ENCODE results near the gene TBC1D22B. TPM values are rescaled to one million over a fixed set of nuclear protein-coding genes. Genes with fewer than 3 reads are reported as not detected.

The TBC1D22B gene
- total and polyA plus RNA-seq, 9 of the 15 experiments (the other 6 are each of a cell fraction or from before 2014, with no cell fraction given) = 4.8 to 24.2 (median 13.5) TPM

GRCh38 chr6:37302086-37302686 lies 44.6 kb downstream of the TBC1D22B start (continued):
- TF ChIP-seq NONO (IDR thresholded peaks at IDR 0.05; ENCODE audit: low read depth in 2 of 2, low read length in 1 of 2) (peak in 1 of 2 experiments; percentile 95; a peak in 2 of 4 replicates), SAFB2 (IDR thresholded peaks at IDR 0.05; ENCODE audit: borderline replicate concordance, low read depth, low read length, severe bottlenecking) (no peak), ATF1 (CRISPR knock-in tag; IDR thresholded peaks at IDR 0.05) (no peak), ATF1 (tag; IDR thresholded peaks at IDR 0.05) (peak; percentile 74), PHF21A (IDR thresholded peaks at IDR 0.05; ENCODE audit: borderline replicate concordance, low read depth) (no peak), POLR2AphosphoS5 (IDR thresholded peaks at IDR 0.05; ENCODE audit: control insufficient read depth, insufficient read depth, low read depth, low read length) (peak; percentile 100), ZNF212 (CRISPR knock-in tag; IDR thresholded peaks at IDR 0.05) (no peak), ZFP36 (IDR thresholded peaks at IDR 0.05; ENCODE audit: low read depth, low read length, partially characterized antibody) (peak; percentile 35), ZNF140 (CRISPR knock-in tag; IDR thresholded peaks at IDR 0.05) (no peak), ZNF184 (CRISPR knock-in tag; IDR thresholded peaks at IDR 0.05) (no peak), ELF4 (CRISPR knock-in tag; IDR thresholded peaks at IDR 0.05) (peak; percentile 99), ZNF280A (IDR thresholded peaks at IDR 0.05; ENCODE audit: low read depth, partially characterized antibody) (no peak), ZNF354B (CRISPR knock-in tag; IDR thresholded peaks at IDR 0.05) (peak; percentile 92), ZNF217 (CRISPR knock-in tag; IDR thresholded peaks at IDR 0.05) (no peak), MBD2 (IDR thresholded peaks at IDR 0.05; ENCODE audit: borderline replicate concordance, low read depth) (peak; percentile 89), NCOA2 (IDR thresholded peaks at IDR 0.05; ENCODE audit: partially characterized antibody in 2 of 2) (peak; percentile 78 to 79), ZNF584 (CRISPR knock-in tag; IDR thresholded peaks at IDR 0.05; ENCODE audit: low read depth) (peak; percentile 98), KDM1A (IDR thresholded peaks at IDR 0.05) (peak; percentile 98 to 99), ZNF696 (CRISPR knock-in tag; conservative IDR thresholded peaks at IDR 0.05) (0 out of 2 replicates have a peak, but pooled peaks have one; percentile 48), PATZ1 (CRISPR knock-in tag; IDR thresholded peaks at IDR 0.05; ENCODE audit: borderline replicate concordance) (no peak), ZC3H8 (IDR thresholded peaks at IDR 0.05) (no peak), PTRF (tag; IDR thresholded peaks at IDR 0.05) (peak; percentile 44; the same call in 1 of the 2 replicates)
- TF ChIP-seq, protein P1, sequence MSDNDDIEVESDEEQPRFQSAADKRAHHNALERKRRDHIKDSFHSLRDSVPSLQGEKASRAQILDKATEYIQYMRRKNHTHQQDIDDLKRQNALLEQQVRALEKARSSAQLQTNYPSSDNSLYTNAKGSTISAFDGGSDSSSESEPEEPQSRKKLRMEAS (CRISPR knock-in tag; IDR thresholded peaks at IDR 0.05) = no peak
- TF ChIP-seq, protein P2, sequence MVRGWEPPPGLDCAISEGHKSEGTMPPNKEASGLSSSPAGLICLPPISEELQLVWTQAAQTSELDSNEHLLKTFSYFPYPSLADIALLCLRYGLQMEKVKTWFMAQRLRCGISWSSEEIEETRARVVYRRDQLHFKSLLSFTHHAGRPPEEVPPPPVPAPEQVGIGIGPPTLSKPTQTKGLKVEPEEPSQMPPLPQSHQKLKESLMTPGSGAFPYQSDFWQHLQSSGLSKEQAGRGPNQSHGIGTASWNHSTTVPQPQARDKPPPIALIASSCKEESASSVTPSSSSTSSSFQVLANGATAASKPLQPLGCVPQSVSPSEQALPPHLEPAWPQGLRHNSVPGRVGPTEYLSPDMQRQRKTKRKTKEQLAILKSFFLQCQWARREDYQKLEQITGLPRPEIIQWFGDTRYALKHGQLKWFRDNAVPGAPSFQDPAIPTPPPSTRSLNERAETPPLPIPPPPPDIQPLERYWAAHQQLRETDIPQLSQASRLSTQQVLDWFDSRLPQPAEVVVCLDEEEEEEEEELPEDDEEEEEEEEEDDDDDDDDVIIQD (CRISPR knock-in tag; IDR thresholded peaks at IDR 0.05) = no peak
